Spleen (tissue), 7 donors: ENCODE data around the gene WWC1.

ENCODE experiments used
- POLR2A ChIP-seq, 3 donors: fragments of 450-650 bp; IDR thresholded peaks; one replicate each; pipeline ENCODE4 v1.5.1; 2017; ENCODE audit warnings: antibody characterized with exemption in 3 of 3, mild to moderate bottlenecking in 1 of 3
- POLR2AphosphoS5 ChIP-seq, 3 donors: sonication (generic); formaldehyde crosslinking; IDR thresholded peaks; one replicate each; pipeline ENCODE4 v1.5.1; 2017; ENCODE audit warnings: antibody characterized with exemption in 3 of 3
- TF ChIP-seq, protein P1 (sequence below), 11 experiments: fragments of 200-600 bp in 7 of 11; fragments of 450-650 bp in 4 of 11; sonication (generic) in 4 of 11; IDR thresholded peaks in 8 of 11; conservative IDR thresholded peaks in 3 of 11; 1 replicate in 7 of 11; 2 replicates in 4 of 11; pipeline versions ENCODE4 v1.4.0 to v1.8.0; 2016 to 2021; ENCODE audit warnings: antibody characterized with exemption in 11 of 11, inconsistent platforms in 4 of 11, mild to moderate bottlenecking in 1 of 11
- donor health status: DM: no; HTN: no; CAD: no; lungs with moderate emphysema.
- donor health status: DM: no; HTN: no; CAD: no.
- donor health status: DM: no; HTN: no; CAD: no.

DNA sequence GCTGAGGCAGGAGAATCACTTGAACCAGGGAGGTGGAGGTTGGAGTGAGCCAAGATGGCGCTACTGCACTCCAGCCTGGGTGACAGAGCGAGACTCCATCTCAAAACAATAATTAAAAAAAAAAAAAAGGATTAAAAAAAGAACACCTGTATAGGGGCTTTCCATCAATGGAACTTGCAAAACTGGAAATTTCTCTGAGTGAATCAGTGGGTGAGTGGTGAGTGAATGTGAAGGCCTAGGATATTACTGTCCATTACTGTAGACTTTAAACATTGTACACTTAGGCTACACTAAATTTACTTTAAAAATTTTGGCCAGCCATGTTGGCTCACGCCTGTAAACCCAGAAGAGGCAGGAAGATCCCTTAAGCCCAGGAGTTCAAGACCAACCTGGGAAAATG, 189.2 kb downstream of the WWC1 start:
- TF ChIP-seq POLR2A (IDR thresholded peaks at IDR 0.05) (no peak), POLR2AphosphoS5 (IDR thresholded peaks at IDR 0.05) (no peak)
- TF ChIP-seq, protein P1, sequence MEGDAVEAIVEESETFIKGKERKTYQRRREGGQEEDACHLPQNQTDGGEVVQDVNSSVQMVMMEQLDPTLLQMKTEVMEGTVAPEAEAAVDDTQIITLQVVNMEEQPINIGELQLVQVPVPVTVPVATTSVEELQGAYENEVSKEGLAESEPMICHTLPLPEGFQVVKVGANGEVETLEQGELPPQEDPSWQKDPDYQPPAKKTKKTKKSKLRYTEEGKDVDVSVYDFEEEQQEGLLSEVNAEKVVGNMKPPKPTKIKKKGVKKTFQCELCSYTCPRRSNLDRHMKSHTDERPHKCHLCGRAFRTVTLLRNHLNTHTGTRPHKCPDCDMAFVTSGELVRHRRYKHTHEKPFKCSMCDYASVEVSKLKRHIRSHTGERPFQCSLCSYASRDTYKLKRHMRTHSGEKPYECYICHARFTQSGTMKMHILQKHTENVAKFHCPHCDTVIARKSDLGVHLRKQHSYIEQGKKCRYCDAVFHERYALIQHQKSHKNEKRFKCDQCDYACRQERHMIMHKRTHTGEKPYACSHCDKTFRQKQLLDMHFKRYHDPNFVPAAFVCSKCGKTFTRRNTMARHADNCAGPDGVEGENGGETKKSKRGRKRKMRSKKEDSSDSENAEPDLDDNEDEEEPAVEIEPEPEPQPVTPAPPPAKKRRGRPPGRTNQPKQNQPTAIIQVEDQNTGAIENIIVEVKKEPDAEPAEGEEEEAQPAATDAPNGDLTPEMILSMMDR (IDR thresholded peaks at IDR 0.05 in 8 of 11, conservative IDR thresholded peaks at IDR 0.05 in 3 of 11), result no peak
